ENCODE measurements around the gene ZIC1. TPM values are rescaled to one million over a fixed set of nuclear protein-coding genes. Genes with fewer than 3 reads are reported as not detected.

ZIC1 gene
- total and polyA plus RNA-seq, 2 of the 4 experiments (the other 2 are of a cell fraction), result not detected

DNA sequence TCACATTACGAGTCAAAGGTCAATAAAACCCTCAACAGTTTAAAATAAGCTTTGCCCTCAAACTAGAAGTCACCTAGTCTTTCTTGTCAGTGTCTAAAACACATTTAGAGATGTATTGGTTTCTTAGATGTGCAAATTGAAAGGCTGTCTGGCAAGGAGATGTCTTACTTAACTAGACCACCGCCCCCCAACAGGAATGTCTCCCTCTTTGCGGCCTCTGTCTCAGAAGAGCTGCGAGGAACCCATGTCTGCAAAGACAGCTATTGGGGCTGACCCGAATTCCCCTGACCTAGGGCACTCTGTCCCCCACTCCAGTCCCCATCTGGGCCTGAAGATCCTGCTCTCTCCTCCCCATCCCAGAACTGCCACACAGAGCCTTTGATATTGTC lies 49.1 kb upstream of the ZIC1 start:
- no peak for ATAC-seq (ENCODE audit: low read depth)
- DNase-seq, result no peak
- H4K5ac ChIP-seq (ENCODE audit: low read depth, low read length), result no peak overlapping the region
- no peak overlapping the region for H3K27ac ChIP-seq (ENCODE audit: insufficient read depth, low read length)
- no peak overlapping the region for H3K4me3 ChIP-seq (ENCODE audit: insufficient read depth, low read depth, low read length)
- in situ Hi-C loops (cut with MboI; ENCODE audit: low sequenced_read_pairs), result no loop called here
- intact Hi-C loops (cut with micrococcal nuclease), result no loop called here
- BruUV-seq (replicated peaks), result no TSS peak
- no CpG with 5 or more reads among the region's 5 CpGs for WGBS, 2 experiments (ENCODE audit: extremely low coverage in 2 of 2, insufficient read length in 1 of 2)
- peaks cover 16% of the 10 kb centered on the region for H3K9me3 ChIP-seq (ENCODE audit: control insufficient read depth, insufficient read depth, low read length)
- H2BK120ac ChIP-seq (ENCODE audit: low read depth, low read length), result no peak overlapping the region
- H4K8ac ChIP-seq (ENCODE audit: low read depth in 2 of 2, low read length in 2 of 2), result no peak overlapping the region
- CTCF ChIA-PET, result no interaction called here
- H2AFZ ChIP-seq (replicated peaks; ENCODE audit: low read length, poor library complexity), result no peak overlapping the region
- no peaks in the 10 kb centered on the region for H3K4me1 ChIP-seq (ENCODE audit: control insufficient read depth, insufficient read depth, low read length)
- peaks cover 73% of the 10 kb centered on the region for H3K27me3 ChIP-seq (ENCODE audit: control insufficient read depth, insufficient read depth, low read length)
- H3K14ac ChIP-seq (replicated peaks; ENCODE audit: low read depth, low read length), result no peak overlapping the region
- TF ChIP-seq SMC3 (IDR thresholded peaks at IDR 0.05; ENCODE audit: low read depth, low read length) (no peak), NFE2L2 (IDR thresholded peaks at IDR 0.05; ENCODE audit: low read depth, low read length) (no peak), POLR2A (IDR thresholded peaks at IDR 0.05; ENCODE audit: low read depth, low read length) (no peak), RCOR1 (IDR thresholded peaks at IDR 0.05; ENCODE audit: insufficient replicate concordance, low read length) (no peak), RAD21 (IDR thresholded peaks at IDR 0.05; ENCODE audit: low read length) (no peak)
- TF ChIP-seq, protein P1, sequence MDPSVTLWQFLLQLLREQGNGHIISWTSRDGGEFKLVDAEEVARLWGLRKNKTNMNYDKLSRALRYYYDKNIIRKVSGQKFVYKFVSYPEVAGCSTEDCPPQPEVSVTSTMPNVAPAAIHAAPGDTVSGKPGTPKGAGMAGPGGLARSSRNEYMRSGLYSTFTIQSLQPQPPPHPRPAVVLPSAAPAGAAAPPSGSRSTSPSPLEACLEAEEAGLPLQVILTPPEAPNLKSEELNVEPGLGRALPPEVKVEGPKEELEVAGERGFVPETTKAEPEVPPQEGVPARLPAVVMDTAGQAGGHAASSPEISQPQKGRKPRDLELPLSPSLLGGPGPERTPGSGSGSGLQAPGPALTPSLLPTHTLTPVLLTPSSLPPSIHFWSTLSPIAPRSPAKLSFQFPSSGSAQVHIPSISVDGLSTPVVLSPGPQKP (IDR thresholded peaks at IDR 0.05; ENCODE audit: borderline replicate concordance, low read depth, low read length), result no peak
- TF ChIP-seq, protein P2, sequence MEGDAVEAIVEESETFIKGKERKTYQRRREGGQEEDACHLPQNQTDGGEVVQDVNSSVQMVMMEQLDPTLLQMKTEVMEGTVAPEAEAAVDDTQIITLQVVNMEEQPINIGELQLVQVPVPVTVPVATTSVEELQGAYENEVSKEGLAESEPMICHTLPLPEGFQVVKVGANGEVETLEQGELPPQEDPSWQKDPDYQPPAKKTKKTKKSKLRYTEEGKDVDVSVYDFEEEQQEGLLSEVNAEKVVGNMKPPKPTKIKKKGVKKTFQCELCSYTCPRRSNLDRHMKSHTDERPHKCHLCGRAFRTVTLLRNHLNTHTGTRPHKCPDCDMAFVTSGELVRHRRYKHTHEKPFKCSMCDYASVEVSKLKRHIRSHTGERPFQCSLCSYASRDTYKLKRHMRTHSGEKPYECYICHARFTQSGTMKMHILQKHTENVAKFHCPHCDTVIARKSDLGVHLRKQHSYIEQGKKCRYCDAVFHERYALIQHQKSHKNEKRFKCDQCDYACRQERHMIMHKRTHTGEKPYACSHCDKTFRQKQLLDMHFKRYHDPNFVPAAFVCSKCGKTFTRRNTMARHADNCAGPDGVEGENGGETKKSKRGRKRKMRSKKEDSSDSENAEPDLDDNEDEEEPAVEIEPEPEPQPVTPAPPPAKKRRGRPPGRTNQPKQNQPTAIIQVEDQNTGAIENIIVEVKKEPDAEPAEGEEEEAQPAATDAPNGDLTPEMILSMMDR (conservative IDR thresholded peaks at IDR 0.05; ENCODE audit: low read depth, low read length), result no peak
- POLR2A ChIA-PET (ENCODE audit: unreplicated experiment), result no interaction called here
- no peak overlapping the region for H2AK5ac ChIP-seq (ENCODE audit: low read depth, low read length)
- H2AK9ac ChIP-seq (replicated peaks; ENCODE audit: low read depth, low read length, poor library complexity), result no peak overlapping the region
- no peak overlapping the region for H3K9ac ChIP-seq (ENCODE audit: low read depth, low read length)
- no peak overlapping the region for H2BK15ac ChIP-seq (ENCODE audit: low read depth, low read length)
- H3K18ac ChIP-seq (ENCODE audit: low read depth, low read length), result no peak overlapping the region
- dilution Hi-C loops (cut with HindIII; ENCODE audit: low sequenced_read_pairs, unreplicated experiment), result no loop called here
- no peak overlapping the region for H2BK5ac ChIP-seq (ENCODE audit: low read depth, low read length, poor library complexity, severe bottlenecking)
- no peak overlapping the region for H3K4ac ChIP-seq (ENCODE audit: low read depth, low read length)
- H3K9me1 ChIP-seq (ENCODE audit: insufficient read depth, low read length), result no peaks in the 10 kb centered on the region
- H4K20me1 ChIP-seq (ENCODE audit: insufficient read depth, low read length), result no peaks in the 10 kb centered on the region
- H3K56ac ChIP-seq (ENCODE audit: extremely low read depth, insufficient read depth, low read length), result no peak overlapping the region
- no peaks in the 10 kb centered on the region for H3K79me1 ChIP-seq (ENCODE audit: low read depth in 1 of 2, low read length in 2 of 2)
- no peak overlapping the region for H2BK20ac ChIP-seq (ENCODE audit: low read depth, low read length)
- H4K91ac ChIP-seq (ENCODE audit: insufficient read depth, low read depth, low read length), result no peak overlapping the region
- H3K4me2 ChIP-seq (ENCODE audit: low read depth, low read length), result no peak overlapping the region
- H3K23ac ChIP-seq (ENCODE audit: low read depth, low read length), result no peak overlapping the region
- no peaks in the 10 kb centered on the region for H3K36me3 ChIP-seq (ENCODE audit: control insufficient read depth, insufficient read depth, low read length)

Measured in IMR-90 (cell line).